Endothelial cell of umbilical vein (primary cell): ENCODE results near the gene BCOR. TPM values are rescaled to one million over a fixed set of nuclear protein-coding genes. Genes with fewer than 3 reads are reported as not detected.

Experiments used
- BruUV-seq: library from RNA; stranded (reverse); fragments of 400-500 nt; replicated peaks from 2 replicates; lab custom pipeline; 2021; lab: Mats Ljungman, UMichigan
- CTCF ChIA-PET: fragments of 300-600, 350-600 bp; sonication (Branson Sonifier 250); formaldehyde crosslinking; loops from one replicate; lab custom pipeline; 2021; ENCODE audit warnings: antibody characterized with exemption, inconsistent platforms; lab: Charles Lee
- POLR2A ChIA-PET: fragments of 300-600, 350-600 bp; sonication (Branson Sonifier 250); formaldehyde crosslinking; loops from one replicate; lab custom pipeline; 2021; ENCODE audit warnings: antibody characterized with exemption, inconsistent platforms; lab: Charles Lee
- DNase-seq: peaks from one replicate; pipeline ENCODE4 v3.0.0-alpha.2; 2011; ENCODE audit warnings: low read depth, low spot score
- FAIRE-seq: peaks from 2 replicates; lab custom pipeline; 2011; peaks lifted over from hg19 to GRCh38; lab: Jason Lieb, UNC
- H2AFZ ChIP-seq: 2 replicates; pipeline ENCODE4 v1.6.0; 2012; ENCODE audit warnings: low read depth, low read length, control low read depth, inconsistent platforms
- H3K27ac ChIP-seq: 2 replicates; pipeline ENCODE4 v1.5.1; 2011; ENCODE audit warnings: low read depth, mild to moderate bottlenecking, control low read depth, low read length, moderate library complexity; ENCODE audit not compliant: insufficient read depth
- H3K27me3 ChIP-seq, 2 experiments: 2 replicates each; pipeline versions ENCODE4 v1.6.0 to v1.6.1; 2011; ENCODE audit warnings: low read length in 2 of 2, mixed read lengths in 1 of 2; ENCODE audit not compliant: control insufficient read depth in 2 of 2, insufficient read depth in 2 of 2
- H3K36me3 ChIP-seq, 2 experiments: 2 replicates in 1 of 2; 3 replicates in 1 of 2; pipeline ENCODE4 v1.5.1; 2011; ENCODE audit warnings: low read length in 2 of 2, mild to moderate bottlenecking in 1 of 2, moderate library complexity in 1 of 2; ENCODE audit not compliant: control insufficient read depth in 2 of 2, insufficient read depth in 2 of 2; ENCODE audit errors: extremely low read depth in 1 of 2
- H3K4me1 ChIP-seq: 3 replicates; pipeline ENCODE4 v1.5.1; 2011; ENCODE audit warnings: mild to moderate bottlenecking, low read length; ENCODE audit not compliant: control insufficient read depth, insufficient read depth; ENCODE audit errors: extremely low read depth
- H3K4me2 ChIP-seq: 2 replicates; pipeline ENCODE4 v1.6.1; 2011; ENCODE audit warnings: low read length, control low read depth, mixed read lengths; ENCODE audit not compliant: insufficient read depth
- H3K4me3 ChIP-seq, 3 experiments: fragments of 200-600 bp in 1 of 3; sonication (generic), shearing (Covaris generic) in 1 of 3; replicated peaks in 1 of 3; 2 replicates each; pipeline ENCODE4 v1.5.1; 2011 to 2016; ENCODE audit warnings: control low read depth in 3 of 3, low read length in 3 of 3, mild to moderate bottlenecking in 2 of 3, inconsistent platforms in 1 of 3, low read depth in 1 of 3, moderate library complexity in 1 of 3; ENCODE audit not compliant: insufficient read depth in 1 of 3
- H3K79me2 ChIP-seq: 2 replicates; pipeline ENCODE4 v1.6.0; 2012; ENCODE audit warnings: low read length, inconsistent platforms; ENCODE audit not compliant: control insufficient read depth, insufficient read depth
- H3K9ac ChIP-seq: replicated peaks from 2 replicates; pipeline ENCODE3; 2011; ENCODE audit warnings: low read length, control low read depth; ENCODE audit not compliant: insufficient read depth; ENCODE audit errors: extremely low read depth
- H3K9me1 ChIP-seq: replicated peaks from 3 replicates; pipeline ENCODE4 v1.6.0; 2011; ENCODE audit warnings: mild to moderate bottlenecking, low read length; ENCODE audit not compliant: control insufficient read depth, insufficient read depth; ENCODE audit errors: extremely low read depth
- H3K9me3 ChIP-seq: replicated peaks from 2 replicates; pipeline ENCODE4 v1.5.1; 2012; ENCODE audit warnings: low read length, inconsistent platforms; ENCODE audit not compliant: control insufficient read depth, insufficient read depth
- H4K20me1 ChIP-seq: replicated peaks from 2 replicates; pipeline ENCODE3; 2011; ENCODE audit warnings: mild to moderate bottlenecking, low read length; ENCODE audit not compliant: control insufficient read depth, insufficient read depth; ENCODE audit errors: extremely low read depth
- EZH2 ChIP-seq: IDR thresholded peaks from 2 replicates; pipeline ENCODE4 v1.6.1; 2012; ENCODE audit warnings: borderline replicate concordance, low read depth, mild to moderate bottlenecking, moderate library complexity, low read length, inconsistent platforms; ENCODE audit not compliant: severe bottlenecking
- FOS ChIP-seq: IDR thresholded peaks from 2 replicates; pipeline ENCODE4 v1.6.1; 2011; ENCODE audit warnings: mild to moderate bottlenecking, low read length, moderate library complexity, borderline replicate concordance; ENCODE audit not compliant: insufficient read depth
- GATA2 ChIP-seq: IDR thresholded peaks from 2 replicates; pipeline ENCODE4 v1.7.0; 2011; ENCODE audit warnings: low read depth, mild to moderate bottlenecking, moderate library complexity, mixed read lengths, low read length; ENCODE audit not compliant: insufficient read length, insufficient read depth
- JUN ChIP-seq: IDR thresholded peaks from 2 replicates; pipeline ENCODE4 v1.6.1; 2011; ENCODE audit warnings: borderline replicate concordance, low read depth; ENCODE audit not compliant: insufficient read length, insufficient read depth
- MAX ChIP-seq: IDR thresholded peaks from 2 replicates; pipeline ENCODE4 v1.6.1; 2011; ENCODE audit not compliant: insufficient read depth, insufficient read length
- MYC ChIP-seq: IDR thresholded peaks from one replicate; pipeline ENCODE4 v1.6.1; 2011; ENCODE audit warnings: mild to moderate bottlenecking, low read depth, low read length
- POLR2A ChIP-seq: IDR thresholded peaks from 2 replicates; pipeline ENCODE4 v1.6.1; 2012; ENCODE audit warnings: low read depth, mild to moderate bottlenecking, control low read depth, low read length
- POLR2AphosphoS5 ChIP-seq: IDR thresholded peaks from 2 replicates; pipeline ENCODE4 v1.6.1; 2012; ENCODE audit warnings: low read depth, mild to moderate bottlenecking, control low read depth, low read length, moderate library complexity; ENCODE audit not compliant: insufficient read depth
- dilution Hi-C: fragments of 300-500 bp; cut with MboI; formaldehyde crosslinking; loops from one replicate; pipeline ENCODE4 v1.15.0; 2019; ENCODE audit warnings: low sequenced_read_pairs; ENCODE audit not compliant: extremely low pct_ligation_motif_present
- intact Hi-C: fragments of 100-400 bp; cut with micrococcal nuclease; formaldehyde crosslinking; loops from one replicate; pipeline ENCODE4 v1.10.0; 2022
- polyA plus RNA-seq, 4 experiments: library from polyadenylated mRNA; depleted of rRNA in 3 of 4; stranded (reverse) in 3 of 4; unstranded in 1 of 4; fragments of >200 nt; gene quantifications; 2 replicates each; pipeline versions ENCODE4 v1.2.1 to v1.2.3, GENCODE V29; 2011 to 2012; ENCODE audit warnings: missing spikeins in 1 of 4
- total RNA-seq: library from RNA; stranded (reverse); gene quantifications from 2 replicates; pipeline ENCODE4 v1.2.3, GENCODE V29; 2021
- TF ChIP-seq, protein P1 (sequence below), 2 donors: IDR thresholded peaks; 1 replicate in 1 of 2; 2 replicates in 1 of 2; pipeline ENCODE4 v1.5.1; 2011; ENCODE audit warnings: low read length in 2 of 2, mild to moderate bottlenecking in 2 of 2, moderate library complexity in 2 of 2, control low read depth in 1 of 2, inconsistent platforms in 1 of 2, low read depth in 1 of 2; ENCODE audit not compliant: insufficient read depth in 1 of 2; ENCODE audit errors: extremely low read depth in 1 of 2

Gene BCOR
- total and polyA plus RNA-seq, 2 donors (not counting 3 experiments of a cell fraction or from before 2014, with no cell fraction given), result 10.1 to 24.2 TPM

- H3K36me3 ChIP-seq, result no peaks in the 10 kb centered on the region
- FAIRE-seq (peak; percentile 74), DNase-seq (no peak)
- peaks cover 24% of the 10 kb centered on the region for H3K4me1 ChIP-seq
- TF ChIP-seq FOS (no peak), POLR2AphosphoS5 (no peak), MYC (no peak), JUN (no peak)
- H3K9ac ChIP-seq, result peak overlapping the region; percentile 44
- H3K79me2 ChIP-seq, result no peaks in the 10 kb centered on the region
- no TSS peak for BruUV-seq
- dilution Hi-C loops (no loop called here), intact Hi-C loops (no loop called here)
- no peak overlapping the region for H3K27ac ChIP-seq
- ChIA-PET POLR2A (no interaction called here), CTCF (interaction anchor here (1.1 kb wide), 1 partner anchor 21 kb away, joined by 3 read pairs; no protein-coding TSS in a partner anchor)
- H4K20me1 ChIP-seq, result no peaks in the 10 kb centered on the region
- H2AFZ ChIP-seq, result peak overlapping the region; percentile 34
- peak overlapping the region; percentile 68 for H3K4me2 ChIP-seq
- no peaks in the 10 kb centered on the region for H3K27me3 ChIP-seq
- no peaks in the 10 kb centered on the region for H3K9me3 ChIP-seq
- H3K4me3 ChIP-seq, result peak overlapping the region; percentile 19 to 51 (median 36)
- H3K9me1 ChIP-seq, result no peaks in the 10 kb centered on the region
Observed at GRCh38 chrX:40146262-40147125, 48.7 kb upstream of the BCOR start.

DNA sequence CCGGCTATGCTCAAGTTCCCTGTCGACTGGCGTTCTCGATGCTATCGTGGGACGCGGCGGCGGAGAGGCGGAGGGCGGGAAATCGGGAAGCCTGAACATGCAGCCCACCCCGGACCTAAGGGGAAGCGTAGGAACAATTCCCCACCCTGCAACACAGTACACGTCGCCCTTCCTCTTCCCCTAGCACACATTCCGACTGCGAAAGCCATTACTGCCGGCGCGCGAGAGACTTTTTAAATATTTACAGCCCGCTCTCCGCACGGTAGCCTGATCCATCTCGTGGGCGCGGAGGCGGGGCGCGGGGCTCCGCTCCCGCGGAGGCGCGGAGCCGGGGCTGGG is 48.1 kb upstream of the BCOR start:
- intact Hi-C loops, result no loop called here
- H3K9me3 ChIP-seq, result no peaks in the 10 kb centered on the region
- H2AFZ ChIP-seq, result peak overlapping the region; percentile 34
- H3K27ac ChIP-seq, result no peak overlapping the region
- FAIRE-seq (peak; percentile 72), DNase-seq (no peak)
- H3K36me3 ChIP-seq, result no peaks in the 10 kb centered on the region
- H3K27me3 ChIP-seq, result no peaks in the 10 kb centered on the region
- no peaks in the 10 kb centered on the region for H4K20me1 ChIP-seq
- POLR2A ChIA-PET, result no interaction called here
- H3K4me3 ChIP-seq, result peak overlapping the region; percentile 19 to 51 (median 36)
- H3K4me1 ChIP-seq, result peaks cover 29% of the 10 kb centered on the region
- TF ChIP-seq POLR2A, result no peak
- no peak for TF ChIP-seq POLR2AphosphoS5
- no peak for TF ChIP-seq JUN
- TF ChIP-seq EZH2, result no peak
- TF ChIP-seq FOS, result no peak
- no peak for TF ChIP-seq GATA2
- no peak for TF ChIP-seq MAX
- TF ChIP-seq, protein P1, sequence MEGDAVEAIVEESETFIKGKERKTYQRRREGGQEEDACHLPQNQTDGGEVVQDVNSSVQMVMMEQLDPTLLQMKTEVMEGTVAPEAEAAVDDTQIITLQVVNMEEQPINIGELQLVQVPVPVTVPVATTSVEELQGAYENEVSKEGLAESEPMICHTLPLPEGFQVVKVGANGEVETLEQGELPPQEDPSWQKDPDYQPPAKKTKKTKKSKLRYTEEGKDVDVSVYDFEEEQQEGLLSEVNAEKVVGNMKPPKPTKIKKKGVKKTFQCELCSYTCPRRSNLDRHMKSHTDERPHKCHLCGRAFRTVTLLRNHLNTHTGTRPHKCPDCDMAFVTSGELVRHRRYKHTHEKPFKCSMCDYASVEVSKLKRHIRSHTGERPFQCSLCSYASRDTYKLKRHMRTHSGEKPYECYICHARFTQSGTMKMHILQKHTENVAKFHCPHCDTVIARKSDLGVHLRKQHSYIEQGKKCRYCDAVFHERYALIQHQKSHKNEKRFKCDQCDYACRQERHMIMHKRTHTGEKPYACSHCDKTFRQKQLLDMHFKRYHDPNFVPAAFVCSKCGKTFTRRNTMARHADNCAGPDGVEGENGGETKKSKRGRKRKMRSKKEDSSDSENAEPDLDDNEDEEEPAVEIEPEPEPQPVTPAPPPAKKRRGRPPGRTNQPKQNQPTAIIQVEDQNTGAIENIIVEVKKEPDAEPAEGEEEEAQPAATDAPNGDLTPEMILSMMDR (IDR thresholded peaks at IDR 0.05; ENCODE audit: extremely low read depth in 1 of 2, insufficient read depth in 1 of 2, low read depth in 1 of 2, low read length in 2 of 2), result no peak
- no peak for TF ChIP-seq MYC
- dilution Hi-C loops, result no loop called here
- CTCF ChIA-PET, result interaction anchor here (1.1 kb wide), 1 partner anchor 22 kb away, joined by 3 read pairs; no protein-coding TSS in a partner anchor
- no peaks in the 10 kb centered on the region for H3K79me2 ChIP-seq
- peak overlapping the region; percentile 68 for H3K4me2 ChIP-seq
- no TSS peak for BruUV-seq
- no peaks in the 10 kb centered on the region for H3K9me1 ChIP-seq
- H3K9ac ChIP-seq, result peak overlapping the region; percentile 44
